Measurements from ENCODE around the gene HFE. TPM values are rescaled to one million over a fixed set of nuclear protein-coding genes. Genes with fewer than 3 reads are reported as not detected.
A peak's percentile ranks its signal among the peaks of the same experiment; 100 is the strongest.

Gene HFE
- total and polyA plus RNA-seq, 2 of the 13 experiments (the other 11 are each of a cell fraction or from before 2014, with no cell fraction given): 3.7 to 6.3 TPM

DNA sequence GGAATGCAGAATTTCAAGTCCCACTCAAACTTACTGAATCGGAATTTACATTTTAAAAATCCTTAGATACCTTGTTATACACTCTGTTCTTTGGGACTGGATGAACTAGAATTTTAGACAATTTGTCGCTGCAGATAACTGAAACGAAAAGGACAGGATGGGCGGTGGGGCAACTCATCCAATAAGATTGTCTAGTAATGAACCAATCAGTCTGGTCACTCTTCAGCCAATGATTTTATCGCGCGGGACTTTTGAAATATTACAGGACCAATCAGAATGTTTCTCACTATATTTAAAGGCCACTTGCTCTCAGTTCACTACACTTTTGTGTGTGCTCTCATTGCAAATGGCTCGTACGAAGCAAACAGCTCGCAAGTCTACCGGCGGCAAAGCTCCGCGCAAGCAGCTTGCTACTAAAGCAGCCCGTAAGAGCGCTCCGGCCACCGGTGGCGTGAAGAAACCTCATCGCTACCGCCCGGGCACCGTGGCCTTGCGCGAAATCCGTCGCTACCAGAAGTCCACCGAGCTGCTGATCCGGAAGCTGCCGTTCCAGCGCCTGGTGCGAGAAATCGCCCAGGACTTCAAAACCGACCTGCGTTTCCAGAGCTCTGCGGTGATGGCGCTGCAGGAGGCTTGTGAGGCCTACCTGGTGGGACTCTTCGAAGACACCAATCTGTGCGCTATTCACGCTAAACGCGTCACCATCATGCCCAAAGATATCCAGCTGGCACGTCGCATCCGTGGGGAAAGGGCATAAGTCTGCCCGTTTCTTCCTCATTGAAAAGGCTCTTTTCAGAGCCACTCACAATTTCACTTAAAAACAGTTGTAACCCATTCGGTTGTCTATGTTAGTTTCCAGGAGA lies 41.9 kb upstream of the HFE start (continued):
- no peak for TF ChIP-seq ZFP82 (CRISPR knock-in tag; IDR thresholded peaks at IDR 0.05; ENCODE audit: borderline replicate concordance)
- peak; percentile 90 for TF ChIP-seq ZNF563 (CRISPR knock-in tag; IDR thresholded peaks at IDR 0.05)
- TF ChIP-seq, protein P1, sequence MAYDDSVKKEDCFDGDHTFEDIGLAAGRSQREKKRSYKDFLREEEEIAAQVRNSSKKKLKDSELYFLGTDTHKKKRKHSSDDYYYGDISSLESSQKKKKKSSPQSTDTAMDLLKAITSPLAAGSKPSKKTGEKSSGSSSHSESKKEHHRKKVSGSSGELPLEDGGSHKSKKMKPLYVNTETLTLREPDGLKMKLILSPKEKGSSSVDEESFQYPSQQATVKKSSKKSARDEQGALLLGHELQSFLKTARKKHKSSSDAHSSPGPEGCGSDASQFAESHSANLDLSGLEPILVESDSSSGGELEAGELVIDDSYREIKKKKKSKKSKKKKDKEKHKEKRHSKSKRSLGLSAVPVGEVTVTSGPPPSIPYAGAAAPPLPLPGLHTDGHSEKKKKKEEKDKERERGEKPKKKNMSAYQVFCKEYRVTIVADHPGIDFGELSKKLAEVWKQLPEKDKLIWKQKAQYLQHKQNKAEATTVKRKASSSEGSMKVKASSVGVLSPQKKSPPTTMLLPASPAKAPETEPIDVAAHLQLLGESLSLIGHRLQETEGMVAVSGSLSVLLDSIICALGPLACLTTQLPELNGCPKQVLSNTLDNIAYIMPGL (CRISPR knock-in tag; IDR thresholded peaks at IDR 0.05; ENCODE audit: borderline replicate concordance in 1 of 2, low read depth in 1 of 2): peak; percentile 68 to 79; a peak in 3 of 4 replicates
- peak; percentile 69 for TF ChIP-seq ZKSCAN8 (CRISPR knock-in tag; IDR thresholded peaks at IDR 0.05; ENCODE audit: borderline replicate concordance)
- TF ChIP-seq, protein P2, sequence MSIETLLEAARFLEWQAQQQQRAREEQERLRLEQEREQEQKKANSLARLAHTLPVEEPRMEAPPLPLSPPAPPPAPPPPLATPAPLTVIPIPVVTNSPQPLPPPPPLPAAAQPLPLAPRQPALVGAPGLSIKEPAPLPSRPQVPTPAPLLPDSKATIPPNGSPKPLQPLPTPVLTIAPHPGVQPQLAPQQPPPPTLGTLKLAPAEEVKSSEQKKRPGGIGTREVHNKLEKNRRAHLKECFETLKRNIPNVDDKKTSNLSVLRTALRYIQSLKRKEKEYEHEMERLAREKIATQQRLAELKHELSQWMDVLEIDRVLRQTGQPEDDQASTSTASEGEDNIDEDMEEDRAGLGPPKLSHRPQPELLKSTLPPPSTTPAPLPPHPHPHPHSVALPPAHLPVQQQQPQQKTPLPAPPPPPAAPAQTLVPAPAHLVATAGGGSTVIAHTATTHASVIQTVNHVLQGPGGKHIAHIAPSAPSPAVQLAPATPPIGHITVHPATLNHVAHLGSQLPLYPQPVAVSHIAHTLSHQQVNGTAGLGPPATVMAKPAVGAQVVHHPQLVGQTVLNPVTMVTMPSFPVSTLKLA (IDR thresholded peaks at IDR 0.05): no peak
- TF ChIP-seq, protein P3, sequence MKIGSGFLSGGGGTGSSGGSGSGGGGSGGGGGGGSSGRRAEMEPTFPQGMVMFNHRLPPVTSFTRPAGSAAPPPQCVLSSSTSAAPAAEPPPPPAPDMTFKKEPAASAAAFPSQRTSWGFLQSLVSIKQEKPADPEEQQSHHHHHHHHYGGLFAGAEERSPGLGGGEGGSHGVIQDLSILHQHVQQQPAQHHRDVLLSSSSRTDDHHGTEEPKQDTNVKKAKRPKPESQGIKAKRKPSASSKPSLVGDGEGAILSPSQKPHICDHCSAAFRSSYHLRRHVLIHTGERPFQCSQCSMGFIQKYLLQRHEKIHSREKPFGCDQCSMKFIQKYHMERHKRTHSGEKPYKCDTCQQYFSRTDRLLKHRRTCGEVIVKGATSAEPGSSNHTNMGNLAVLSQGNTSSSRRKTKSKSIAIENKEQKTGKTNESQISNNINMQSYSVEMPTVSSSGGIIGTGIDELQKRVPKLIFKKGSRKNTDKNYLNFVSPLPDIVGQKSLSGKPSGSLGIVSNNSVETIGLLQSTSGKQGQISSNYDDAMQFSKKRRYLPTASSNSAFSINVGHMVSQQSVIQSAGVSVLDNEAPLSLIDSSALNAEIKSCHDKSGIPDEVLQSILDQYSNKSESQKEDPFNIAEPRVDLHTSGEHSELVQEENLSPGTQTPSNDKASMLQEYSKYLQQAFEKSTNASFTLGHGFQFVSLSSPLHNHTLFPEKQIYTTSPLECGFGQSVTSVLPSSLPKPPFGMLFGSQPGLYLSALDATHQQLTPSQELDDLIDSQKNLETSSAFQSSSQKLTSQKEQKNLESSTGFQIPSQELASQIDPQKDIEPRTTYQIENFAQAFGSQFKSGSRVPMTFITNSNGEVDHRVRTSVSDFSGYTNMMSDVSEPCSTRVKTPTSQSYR (CRISPR knock-in tag; IDR thresholded peaks at IDR 0.05; ENCODE audit: borderline replicate concordance): 0 out of 2 replicates have a peak, but pooled peaks have one; percentile 28
- TF ChIP-seq, protein P4, sequence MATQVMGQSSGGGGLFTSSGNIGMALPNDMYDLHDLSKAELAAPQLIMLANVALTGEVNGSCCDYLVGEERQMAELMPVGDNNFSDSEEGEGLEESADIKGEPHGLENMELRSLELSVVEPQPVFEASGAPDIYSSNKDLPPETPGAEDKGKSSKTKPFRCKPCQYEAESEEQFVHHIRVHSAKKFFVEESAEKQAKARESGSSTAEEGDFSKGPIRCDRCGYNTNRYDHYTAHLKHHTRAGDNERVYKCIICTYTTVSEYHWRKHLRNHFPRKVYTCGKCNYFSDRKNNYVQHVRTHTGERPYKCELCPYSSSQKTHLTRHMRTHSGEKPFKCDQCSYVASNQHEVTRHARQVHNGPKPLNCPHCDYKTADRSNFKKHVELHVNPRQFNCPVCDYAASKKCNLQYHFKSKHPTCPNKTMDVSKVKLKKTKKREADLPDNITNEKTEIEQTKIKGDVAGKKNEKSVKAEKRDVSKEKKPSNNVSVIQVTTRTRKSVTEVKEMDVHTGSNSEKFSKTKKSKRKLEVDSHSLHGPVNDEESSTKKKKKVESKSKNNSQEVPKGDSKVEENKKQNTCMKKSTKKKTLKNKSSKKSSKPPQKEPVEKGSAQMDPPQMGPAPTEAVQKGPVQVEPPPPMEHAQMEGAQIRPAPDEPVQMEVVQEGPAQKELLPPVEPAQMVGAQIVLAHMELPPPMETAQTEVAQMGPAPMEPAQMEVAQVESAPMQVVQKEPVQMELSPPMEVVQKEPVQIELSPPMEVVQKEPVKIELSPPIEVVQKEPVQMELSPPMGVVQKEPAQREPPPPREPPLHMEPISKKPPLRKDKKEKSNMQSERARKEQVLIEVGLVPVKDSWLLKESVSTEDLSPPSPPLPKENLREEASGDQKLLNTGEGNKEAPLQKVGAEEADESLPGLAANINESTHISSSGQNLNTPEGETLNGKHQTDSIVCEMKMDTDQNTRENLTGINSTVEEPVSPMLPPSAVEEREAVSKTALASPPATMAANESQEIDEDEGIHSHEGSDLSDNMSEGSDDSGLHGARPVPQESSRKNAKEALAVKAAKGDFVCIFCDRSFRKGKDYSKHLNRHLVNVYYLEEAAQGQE (IDR thresholded peaks at IDR 0.05; ENCODE audit: borderline replicate concordance in 1 of 2, low read depth in 1 of 2, low read length in 2 of 2): peak in 1 of 2 experiments; percentile 77; a peak in 2 of 4 replicates
- TF ChIP-seq ZNF766 (CRISPR knock-in tag; IDR thresholded peaks at IDR 0.05; ENCODE audit: borderline replicate concordance): peak; percentile 94; the same call in 1 of the 2 replicates
- peak; percentile 83 for TF ChIP-seq ZKSCAN1 (IDR thresholded peaks at IDR 0.05; ENCODE audit: low read length)
